ENCODE measurements around the gene PARD3B. TPM values are rescaled to one million over a fixed set of nuclear protein-coding genes. Genes with fewer than 3 reads are reported as not detected.

PARD3B gene
- total RNA-seq, 1 experiment from 2014 or later: 7.6 TPM

- Histone ChIP-seq H3K36me3 (ENCODE audit: insufficient read depth, low read length, poor library complexity, severe bottlenecking) (no peaks in the 10 kb centered on the region), H3K9me3 (ENCODE audit: low read depth, low read length, poor library complexity, severe bottlenecking) (no peaks in the 10 kb centered on the region), H3K4me1 (ENCODE audit: insufficient read depth, low read length, poor library complexity, severe bottlenecking) (no peaks in the 10 kb centered on the region), H3K27me3 (replicated peaks; ENCODE audit: insufficient read depth, low read depth, low read length, poor library complexity) (no peaks in the 10 kb centered on the region), H3K27ac (ENCODE audit: low read depth, low read length, poor library complexity, severe bottlenecking) (no peak overlapping the region), H3K4me3 (ENCODE audit: low read depth, low read length, poor library complexity, severe bottlenecking) (no peak overlapping the region)
- no peak for DNase-seq (ENCODE audit: low spot score)
- intact Hi-C loops (cut with micrococcal nuclease; ENCODE audit: unreplicated experiment): loop anchor here (10.0 kb wide), 1 partner anchor 671 kb away; no protein-coding TSS in a partner anchor
- ChIA-PET CTCF (no interaction called here), POLR2A (ENCODE audit: low non-redundant PET) (no interaction called here)
- TF ChIP-seq EZH2 (IDR thresholded peaks at IDR 0.05; ENCODE audit: borderline replicate concordance, low read depth, low read length, poor library complexity, severe bottlenecking): no peak
- no TSS peak for BruUV-seq (replicated peaks)
Observed at GRCh38 chr2:204696124-204696523, 150.8 kb downstream of the PARD3B start.

- H3K4me3 ChIP-seq (ENCODE audit: low read depth, low read length, poor library complexity, severe bottlenecking): no peak overlapping the region
Observed at GRCh38 chr2:204705243-204705932, 160.1 kb downstream of the PARD3B start.

GRCh38 chr2:204706939-204707338 is 161.7 kb downstream of the PARD3B start:
- CTCF ChIA-PET: no interaction called here
- intact Hi-C loops (cut with micrococcal nuclease; ENCODE audit: unreplicated experiment): no loop called here
- Histone ChIP-seq H3K4me1 (ENCODE audit: insufficient read depth, low read length, poor library complexity, severe bottlenecking) (no peaks in the 10 kb centered on the region), H3K4me3 (ENCODE audit: low read depth, low read length, poor library complexity, severe bottlenecking) (no peak overlapping the region), H3K36me3 (ENCODE audit: insufficient read depth, low read length, poor library complexity, severe bottlenecking) (no peaks in the 10 kb centered on the region), H3K9me3 (ENCODE audit: low read depth, low read length, poor library complexity, severe bottlenecking) (no peaks in the 10 kb centered on the region), H3K27ac (ENCODE audit: low read depth, low read length, poor library complexity, severe bottlenecking) (no peak overlapping the region), H3K27me3 (replicated peaks; ENCODE audit: insufficient read depth, low read depth, low read length, poor library complexity) (no peaks in the 10 kb centered on the region)
- POLR2A ChIA-PET (ENCODE audit: low non-redundant PET): no interaction called here
- DNase-seq (ENCODE audit: low spot score): no peak
- no TSS peak for BruUV-seq (replicated peaks)
- TF ChIP-seq CTCF (conservative IDR thresholded peaks at IDR 0.05; ENCODE audit: low read depth, low read length) (no peak), EZH2 (IDR thresholded peaks at IDR 0.05; ENCODE audit: borderline replicate concordance, low read depth, low read length, poor library complexity, severe bottlenecking) (no peak)

More at GRCh38 chr2:204705243-204705932, 160.1 kb downstream of the PARD3B start:
- ChIA-PET CTCF (no interaction called here), POLR2A (ENCODE audit: low non-redundant PET) (no interaction called here)
- no peak overlapping the region for H3K27ac ChIP-seq (ENCODE audit: low read depth, low read length, poor library complexity, severe bottlenecking)
- no peaks in the 10 kb centered on the region for H3K36me3 ChIP-seq (ENCODE audit: insufficient read depth, low read length, poor library complexity, severe bottlenecking)
- no peaks in the 10 kb centered on the region for H3K4me1 ChIP-seq (ENCODE audit: insufficient read depth, low read length, poor library complexity, severe bottlenecking)
- H3K27me3 ChIP-seq (replicated peaks; ENCODE audit: insufficient read depth, low read depth, low read length, poor library complexity): no peaks in the 10 kb centered on the region
- no peak for DNase-seq (ENCODE audit: low spot score)
- no peak for TF ChIP-seq CTCF (conservative IDR thresholded peaks at IDR 0.05; ENCODE audit: low read depth, low read length)
- no peak for TF ChIP-seq EZH2 (IDR thresholded peaks at IDR 0.05; ENCODE audit: borderline replicate concordance, low read depth, low read length, poor library complexity, severe bottlenecking)
- intact Hi-C loops (cut with micrococcal nuclease; ENCODE audit: unreplicated experiment): no loop called here
- no peaks in the 10 kb centered on the region for H3K9me3 ChIP-seq (ENCODE audit: low read depth, low read length, poor library complexity, severe bottlenecking)
- BruUV-seq (replicated peaks): no TSS peak

- H3K27me3 ChIP-seq (replicated peaks; ENCODE audit: insufficient read depth, low read depth, low read length, poor library complexity): no peaks in the 10 kb centered on the region
- H3K4me1 ChIP-seq (ENCODE audit: insufficient read depth, low read length, poor library complexity, severe bottlenecking): no peaks in the 10 kb centered on the region
- H3K27ac ChIP-seq (ENCODE audit: low read depth, low read length, poor library complexity, severe bottlenecking): no peak overlapping the region
- H3K9me3 ChIP-seq (ENCODE audit: low read depth, low read length, poor library complexity, severe bottlenecking): no peaks in the 10 kb centered on the region
- H3K4me3 ChIP-seq (ENCODE audit: low read depth, low read length, poor library complexity, severe bottlenecking): no peak overlapping the region
- no peaks in the 10 kb centered on the region for H3K36me3 ChIP-seq (ENCODE audit: insufficient read depth, low read length, poor library complexity, severe bottlenecking)
- ChIA-PET POLR2A (ENCODE audit: low non-redundant PET) (no interaction called here), CTCF (no interaction called here)
- no TSS peak for BruUV-seq (replicated peaks)
- TF ChIP-seq EZH2 (IDR thresholded peaks at IDR 0.05; ENCODE audit: borderline replicate concordance, low read depth, low read length, poor library complexity, severe bottlenecking) (no peak), CTCF (conservative IDR thresholded peaks at IDR 0.05; ENCODE audit: low read depth, low read length) (no peak)
- intact Hi-C loops (cut with micrococcal nuclease; ENCODE audit: unreplicated experiment): no loop called here
- DNase-seq (ENCODE audit: low spot score): no peak
Observed at GRCh38 chr2:204713211-204713610, 167.9 kb downstream of the PARD3B start.

Measured in A673 (cell line).